NCI-H524 (cell line): Measurements from ENCODE around the gene DLL4.
A peak's percentile ranks its signal among the peaks of the same experiment; 100 is the strongest.

Source experiments
- DNase-seq, 2 experiments: peaks; one replicate each; lab custom pipeline; 2025; lab: John Stamatoyannopoulos, UW

DLL4 gene

GRCh38 chr15:40926659-40927494, 2.3 kb upstream of the DLL4 start:
- peak in 1 of 2 experiments; percentile 53 for DNase-seq

- DNase-seq, result peak; percentile 86 to 88
These were observed 1.7 kb upstream of the DLL4 start for GRCh38 chr15:40927495-40927872.

DNA sequence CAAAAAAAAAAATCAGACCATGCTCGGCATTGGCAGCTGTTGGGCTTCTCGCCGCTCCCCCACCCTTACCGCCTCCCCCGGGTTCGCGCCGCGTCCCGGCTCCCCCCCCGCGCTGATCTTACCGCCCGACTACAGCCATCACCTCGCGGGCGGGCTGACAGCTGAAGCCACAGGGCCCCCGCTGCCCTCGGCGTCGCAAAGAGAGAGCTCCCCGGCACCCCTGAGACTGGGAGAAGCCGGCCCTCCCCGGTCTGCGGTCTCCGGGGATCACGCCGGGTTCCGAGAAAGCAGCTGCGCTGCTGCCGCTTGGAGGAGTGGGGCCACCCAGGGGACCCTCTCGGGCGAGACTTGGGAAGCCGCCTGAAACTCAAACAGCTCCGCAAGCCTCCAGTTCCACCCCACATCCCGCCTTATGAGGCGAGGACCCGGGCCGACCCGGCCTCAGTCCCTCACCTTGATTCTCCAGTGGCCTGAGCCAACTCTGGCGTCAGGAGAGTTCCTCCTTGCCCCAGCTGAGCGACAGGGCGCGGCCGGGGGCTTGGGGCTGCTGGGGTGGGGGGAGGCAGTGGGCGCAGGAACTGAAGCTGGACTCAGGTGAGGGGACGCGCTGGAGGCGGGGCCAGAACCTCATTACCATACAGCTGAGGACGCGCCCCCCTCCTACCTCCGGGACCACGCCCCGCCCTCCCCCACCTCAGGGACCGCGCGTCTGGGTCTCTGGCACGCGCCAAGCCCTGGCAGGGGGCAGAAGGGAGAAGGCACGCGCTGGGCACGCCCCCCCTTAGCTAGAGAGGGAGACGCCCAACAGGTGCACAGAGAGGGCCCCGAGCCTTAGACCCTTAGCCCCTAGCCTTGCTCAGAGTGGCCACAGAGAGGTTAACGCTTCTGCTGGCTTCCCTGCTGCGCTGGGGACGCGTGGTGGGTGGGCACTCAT, 1.0 kb upstream of the DLL4 start:
- peak; percentile 55 to 74 for DNase-seq

- DNase-seq, result peak; percentile 36 to 59
These were observed 705 bp downstream of the DLL4 start for GRCh38 chr15:40929660-40930429.

- peak; percentile 48 to 58 for DNase-seq
These were observed 1.5 kb downstream of the DLL4 start for GRCh38 chr15:40930430-40931299.

- DNase-seq, result no peak
These were observed 2.4 kb downstream of the DLL4 start for GRCh38 chr15:40931300-40932142.

- no peak for DNase-seq
These were observed 3.0 kb downstream of the DLL4 start for GRCh38 chr15:40932156-40932555.

DNA sequence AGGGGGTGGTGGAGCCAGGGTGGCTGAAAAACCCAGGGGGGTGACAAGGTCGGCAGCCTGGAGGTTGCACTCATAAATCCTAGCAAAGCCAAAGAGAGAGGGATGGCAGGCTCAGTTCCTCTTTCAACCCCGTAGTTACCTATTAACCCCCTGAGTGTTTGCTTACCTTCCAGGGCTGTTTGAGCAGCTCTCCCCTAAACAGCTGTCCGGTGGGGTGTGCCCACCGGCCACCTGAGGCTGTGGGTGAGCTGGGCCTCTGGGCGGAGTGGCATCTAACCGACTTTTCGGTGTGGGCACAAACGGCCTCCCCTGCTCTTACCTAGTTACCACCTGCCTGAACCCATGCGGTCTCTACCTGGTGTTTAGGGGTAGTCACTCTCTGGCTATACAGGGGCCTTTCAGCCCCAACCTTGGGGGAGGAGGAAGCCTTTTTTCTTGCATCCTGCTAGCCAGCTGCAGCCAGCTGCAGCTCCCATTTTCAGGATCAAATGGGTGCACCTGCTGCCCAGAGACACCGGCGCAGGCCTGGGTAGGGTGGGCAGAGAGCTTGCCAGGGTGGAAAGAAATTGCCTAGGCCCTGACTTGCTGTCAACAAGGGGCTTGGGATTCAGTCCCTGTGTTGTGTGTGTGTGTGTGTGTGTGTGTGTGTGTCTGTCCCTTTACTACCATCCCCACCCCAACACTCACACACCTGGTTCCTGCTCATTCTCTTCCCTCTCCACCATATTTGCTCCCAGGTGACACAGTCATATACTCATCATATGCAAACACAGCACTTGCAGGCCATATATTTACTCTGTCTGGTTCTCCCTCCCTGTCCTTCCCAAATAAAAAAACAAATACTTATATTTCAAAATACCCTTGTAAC, 3.7 kb downstream of the DLL4 start:
- no peak for DNase-seq

- no peak for DNase-seq
These were observed 4.4 kb downstream of the DLL4 start for GRCh38 chr15:40933517-40933902.

DNA sequence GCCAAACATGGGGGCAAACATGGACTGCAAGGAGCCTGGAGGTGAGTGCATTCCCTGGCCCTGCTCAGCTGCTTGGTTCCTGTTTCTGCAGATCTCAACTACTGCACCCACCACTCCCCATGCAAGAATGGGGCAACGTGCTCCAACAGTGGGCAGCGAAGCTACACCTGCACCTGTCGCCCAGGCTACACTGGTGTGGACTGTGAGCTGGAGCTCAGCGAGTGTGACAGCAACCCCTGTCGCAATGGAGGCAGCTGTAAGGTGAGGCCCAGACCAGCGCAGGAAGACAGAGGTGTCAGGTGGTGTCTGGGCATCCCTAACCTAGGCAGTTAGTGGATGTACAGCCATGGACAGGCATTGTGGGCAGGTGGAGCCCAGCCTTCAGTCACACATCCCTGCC, 5.3 kb downstream of the DLL4 start:
- DNase-seq, result no peak

DNA sequence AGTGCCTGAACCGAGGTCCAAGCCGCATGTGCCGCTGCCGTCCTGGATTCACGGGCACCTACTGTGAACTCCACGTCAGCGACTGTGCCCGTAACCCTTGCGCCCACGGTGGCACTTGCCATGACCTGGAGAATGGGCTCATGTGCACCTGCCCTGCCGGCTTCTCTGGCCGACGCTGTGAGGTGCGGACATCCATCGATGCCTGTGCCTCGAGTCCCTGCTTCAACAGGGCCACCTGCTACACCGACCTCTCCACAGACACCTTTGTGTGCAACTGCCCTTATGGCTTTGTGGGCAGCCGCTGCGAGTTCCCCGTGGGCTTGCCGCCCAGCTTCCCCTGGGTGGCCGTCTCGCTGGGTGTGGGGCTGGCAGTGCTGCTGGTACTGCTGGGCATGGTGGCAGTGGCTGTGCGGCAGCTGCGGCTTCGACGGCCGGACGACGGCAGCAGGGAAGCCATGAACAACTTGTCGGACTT, 7.1 kb downstream of the DLL4 start:
- DNase-seq, result no peak

GRCh38 chr15:40936709-40937666, 7.8 kb downstream of the DLL4 start:
- no peak for DNase-seq

GRCh38 chr15:40937762-40938535, 8.8 kb downstream of the DLL4 start:
- peak; percentile 24 to 57 for DNase-seq

DNA sequence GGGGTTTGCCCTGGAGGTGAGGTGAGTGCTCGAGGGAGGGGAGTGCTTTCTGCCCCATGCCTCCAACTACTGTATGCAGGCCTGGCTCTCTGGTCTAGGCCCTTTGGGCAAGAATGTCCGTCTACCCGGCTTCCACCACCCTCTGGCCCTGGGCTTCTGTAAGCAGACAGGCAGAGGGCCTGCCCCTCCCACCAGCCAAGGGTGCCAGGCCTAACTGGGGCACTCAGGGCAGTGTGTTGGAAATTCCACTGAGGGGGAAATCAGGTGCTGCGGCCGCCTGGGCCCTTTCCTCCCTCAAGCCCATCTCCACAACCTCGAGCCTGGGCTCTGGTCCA, 9.4 kb downstream of the DLL4 start:
- DNase-seq, result no peak

GRCh38 chr15:40940296-40940801, 11.2 kb downstream of the DLL4 start:
- no peak for DNase-seq

GRCh38 chr15:40941068-40941527, 12.0 kb downstream of the DLL4 start:
- peak in 1 of 2 experiments; percentile 15 for DNase-seq
